ENCODE data around the gene DARS2.
A peak's percentile ranks its signal among the peaks of the same experiment; 100 is the strongest.

DARS2 gene

DNA sequence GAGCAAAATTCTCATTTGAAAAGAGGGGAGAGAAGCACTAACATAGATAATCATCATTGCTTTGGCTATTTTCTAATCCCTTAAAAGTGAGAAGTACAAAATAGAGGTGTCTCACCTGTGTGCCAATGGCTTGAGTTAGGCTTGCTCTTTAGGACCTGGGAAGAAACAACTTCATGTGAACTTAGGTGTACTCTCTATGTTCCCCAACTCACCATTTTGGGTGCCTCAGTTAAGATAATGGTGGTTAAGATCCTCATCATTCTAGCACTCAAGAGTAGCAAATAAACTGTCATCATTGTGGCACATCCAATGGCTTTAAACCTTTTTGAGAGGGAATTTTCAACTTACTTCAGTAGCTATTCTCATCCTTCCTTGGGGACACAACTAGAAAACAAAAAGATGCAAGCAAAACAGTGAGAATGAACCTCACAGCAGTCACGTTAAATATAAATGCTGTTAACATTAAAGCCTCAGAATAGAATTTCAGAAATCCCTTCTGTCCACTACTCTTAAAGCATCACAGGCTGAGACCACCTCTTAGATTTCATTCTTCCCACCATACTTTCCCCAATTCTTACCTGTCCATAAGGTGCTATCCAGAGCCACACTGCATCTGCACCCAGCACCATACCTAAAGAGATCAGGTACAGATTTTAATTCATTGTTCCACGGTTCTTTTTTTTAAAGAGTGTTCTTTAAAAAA is 42.1 kb downstream of the DARS2 start:
- TF ChIP-seq, protein P1, sequence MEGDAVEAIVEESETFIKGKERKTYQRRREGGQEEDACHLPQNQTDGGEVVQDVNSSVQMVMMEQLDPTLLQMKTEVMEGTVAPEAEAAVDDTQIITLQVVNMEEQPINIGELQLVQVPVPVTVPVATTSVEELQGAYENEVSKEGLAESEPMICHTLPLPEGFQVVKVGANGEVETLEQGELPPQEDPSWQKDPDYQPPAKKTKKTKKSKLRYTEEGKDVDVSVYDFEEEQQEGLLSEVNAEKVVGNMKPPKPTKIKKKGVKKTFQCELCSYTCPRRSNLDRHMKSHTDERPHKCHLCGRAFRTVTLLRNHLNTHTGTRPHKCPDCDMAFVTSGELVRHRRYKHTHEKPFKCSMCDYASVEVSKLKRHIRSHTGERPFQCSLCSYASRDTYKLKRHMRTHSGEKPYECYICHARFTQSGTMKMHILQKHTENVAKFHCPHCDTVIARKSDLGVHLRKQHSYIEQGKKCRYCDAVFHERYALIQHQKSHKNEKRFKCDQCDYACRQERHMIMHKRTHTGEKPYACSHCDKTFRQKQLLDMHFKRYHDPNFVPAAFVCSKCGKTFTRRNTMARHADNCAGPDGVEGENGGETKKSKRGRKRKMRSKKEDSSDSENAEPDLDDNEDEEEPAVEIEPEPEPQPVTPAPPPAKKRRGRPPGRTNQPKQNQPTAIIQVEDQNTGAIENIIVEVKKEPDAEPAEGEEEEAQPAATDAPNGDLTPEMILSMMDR (IDR thresholded peaks at IDR 0.05; ENCODE audit: low read length, missing control alignments) = no peak
- H3K4me3 ChIP-seq (replicated peaks; ENCODE audit: low read depth, low read length) = peak overlapping the region; percentile 96
- no peak for DNase-seq (ENCODE audit: low read depth)

DNA sequence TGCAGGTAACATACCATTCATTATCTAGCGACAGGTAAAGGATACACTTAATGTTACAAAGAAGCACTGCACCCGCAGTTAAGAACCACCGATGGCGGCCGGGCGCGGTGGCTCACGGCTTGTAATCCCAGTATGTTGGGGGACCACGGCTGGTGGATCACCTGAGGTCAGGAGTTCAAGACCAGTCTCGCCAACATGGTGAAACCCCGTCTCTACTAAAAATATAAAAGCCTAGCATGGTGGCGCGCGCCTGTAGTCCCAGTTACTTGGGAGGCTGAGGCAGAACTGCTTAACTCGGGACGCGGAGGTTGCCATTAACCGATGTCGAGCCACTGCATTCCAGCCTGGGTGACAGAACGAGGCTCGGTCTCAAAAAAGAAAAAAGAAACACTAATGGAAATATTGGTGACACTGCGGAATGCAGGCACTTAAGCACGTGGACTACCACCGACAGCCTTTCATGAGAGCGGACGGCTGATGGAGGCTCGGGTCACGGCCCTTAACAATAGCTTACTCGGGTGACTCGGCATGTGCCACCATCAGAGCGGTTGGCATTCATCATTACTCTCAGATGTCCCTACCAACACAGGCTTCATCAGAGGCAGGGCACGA is 42.8 kb downstream of the DARS2 start:
- H3K4me3 ChIP-seq (replicated peaks; ENCODE audit: low read depth, low read length) = peak overlapping the region; percentile 96
- DNase-seq (ENCODE audit: low read depth) = no peak
- TF ChIP-seq, protein P1 (IDR thresholded peaks at IDR 0.05; ENCODE audit: low read length, missing control alignments) = no peak

DNA sequence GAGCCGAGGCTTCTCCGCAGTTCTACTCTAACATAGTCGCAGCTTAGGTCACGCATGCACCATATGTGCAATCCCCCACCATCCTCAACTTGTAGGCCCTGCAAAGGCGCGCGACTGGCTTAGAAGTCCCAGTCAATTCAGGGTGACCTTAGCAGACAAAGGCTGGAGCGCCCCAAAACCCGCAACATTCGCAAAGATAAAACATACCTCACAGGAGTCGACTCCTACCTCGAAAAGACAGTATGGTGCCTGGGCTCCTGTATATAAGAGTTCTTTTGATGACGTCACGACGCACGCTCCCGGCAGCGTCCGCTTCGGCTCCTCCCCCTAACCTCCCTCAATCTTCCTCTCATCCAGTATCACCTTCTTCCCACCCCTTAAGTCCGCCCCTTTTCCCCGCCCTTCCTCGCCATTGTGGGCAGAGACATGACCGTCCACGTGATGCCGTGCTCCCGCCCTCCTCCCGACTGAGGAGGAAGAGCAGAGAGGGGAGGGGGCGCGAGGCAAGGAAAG is 43.3 kb downstream of the DARS2 start, which contains the start of gene GAS5:
TSS of gene GAS5 (minus strand) at position 237 of the 513 bp plus-strand sequence.
- DNase-seq (ENCODE audit: low read depth) = peak; percentile 100
- H3K4me3 ChIP-seq (replicated peaks; ENCODE audit: low read depth, low read length) = peak within 1 kb of the TSS; percentile 96

DNA sequence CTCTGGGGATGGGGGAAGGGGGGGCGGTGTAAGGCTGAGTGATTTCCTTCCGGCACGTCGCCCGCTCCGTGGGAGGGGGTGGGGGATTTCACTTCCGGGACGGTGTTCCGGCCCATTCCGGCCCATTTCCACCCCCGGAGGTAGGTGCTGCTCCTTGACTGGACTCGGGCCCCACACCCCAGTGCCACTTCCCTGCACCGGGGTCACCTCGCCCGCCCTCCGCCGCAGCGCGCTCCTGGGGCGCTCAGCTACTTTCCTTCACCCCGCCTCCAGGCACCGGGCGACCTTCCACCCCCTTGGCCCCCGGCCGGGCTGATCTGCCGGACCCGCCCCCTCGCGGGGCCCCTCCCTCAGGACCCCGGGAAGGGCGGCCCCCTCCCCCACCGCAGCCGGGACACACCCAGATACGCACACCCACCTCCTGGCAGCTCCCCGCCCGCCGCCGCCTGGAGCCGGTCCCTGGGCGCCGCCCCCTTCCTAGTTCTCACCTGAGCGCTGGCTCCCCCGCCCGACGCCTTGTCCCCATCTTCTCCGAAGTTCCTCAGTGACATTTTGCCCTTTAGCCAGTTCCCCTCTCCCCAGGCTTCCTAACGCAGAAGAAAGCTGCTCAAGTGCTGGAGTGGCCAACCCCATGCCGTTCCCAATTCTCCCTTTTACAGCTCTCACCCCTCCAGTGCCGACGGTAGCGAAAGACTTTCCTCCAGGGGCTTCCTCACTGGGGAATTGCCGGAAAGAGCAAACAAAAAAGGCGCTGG is 44.0 kb downstream of the DARS2 start, which contains the start of gene ZBTB37:
TSS of gene ZBTB37 (plus strand) at position 115 of the 755 bp plus-strand sequence. CDS start 1,846 bp downstream, outside the sequence.
- TF ChIP-seq, protein P1 (IDR thresholded peaks at IDR 0.05; ENCODE audit: low read length, missing control alignments) = no peak
- peak within 1 kb of the TSS; percentile 96 for H3K4me3 ChIP-seq (replicated peaks; ENCODE audit: low read depth, low read length)
- peak; percentile 36 for DNase-seq (ENCODE audit: low read depth)

More for the DNA sequence above, 43.3 kb downstream of the DARS2 start, which contains the start of gene GAS5:
- TF ChIP-seq, protein P1 (IDR thresholded peaks at IDR 0.05; ENCODE audit: low read length, missing control alignments) = no peak

DNA sequence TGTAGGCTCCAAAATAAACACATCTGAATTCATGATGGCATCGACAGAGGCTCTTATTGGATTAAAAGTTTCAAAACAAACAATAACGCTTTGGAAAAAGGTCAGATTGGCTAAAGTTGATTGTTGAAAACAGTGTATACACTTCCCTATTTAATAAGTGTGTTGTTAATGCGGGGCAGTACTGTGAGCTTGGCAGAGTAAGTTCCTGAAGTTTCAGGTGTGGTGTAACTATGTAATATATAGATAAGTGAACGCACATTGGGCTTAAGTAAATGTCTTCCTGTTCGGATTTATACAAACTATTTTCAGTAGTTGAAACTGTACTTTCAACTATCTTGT is 44.5 kb downstream of the DARS2 start:
- peak overlapping the region; percentile 96 for H3K4me3 ChIP-seq (replicated peaks; ENCODE audit: low read depth, low read length)
- no peak for DNase-seq (ENCODE audit: low read depth)
- TF ChIP-seq, protein P1 (IDR thresholded peaks at IDR 0.05; ENCODE audit: low read length, missing control alignments) = no peak

DNA sequence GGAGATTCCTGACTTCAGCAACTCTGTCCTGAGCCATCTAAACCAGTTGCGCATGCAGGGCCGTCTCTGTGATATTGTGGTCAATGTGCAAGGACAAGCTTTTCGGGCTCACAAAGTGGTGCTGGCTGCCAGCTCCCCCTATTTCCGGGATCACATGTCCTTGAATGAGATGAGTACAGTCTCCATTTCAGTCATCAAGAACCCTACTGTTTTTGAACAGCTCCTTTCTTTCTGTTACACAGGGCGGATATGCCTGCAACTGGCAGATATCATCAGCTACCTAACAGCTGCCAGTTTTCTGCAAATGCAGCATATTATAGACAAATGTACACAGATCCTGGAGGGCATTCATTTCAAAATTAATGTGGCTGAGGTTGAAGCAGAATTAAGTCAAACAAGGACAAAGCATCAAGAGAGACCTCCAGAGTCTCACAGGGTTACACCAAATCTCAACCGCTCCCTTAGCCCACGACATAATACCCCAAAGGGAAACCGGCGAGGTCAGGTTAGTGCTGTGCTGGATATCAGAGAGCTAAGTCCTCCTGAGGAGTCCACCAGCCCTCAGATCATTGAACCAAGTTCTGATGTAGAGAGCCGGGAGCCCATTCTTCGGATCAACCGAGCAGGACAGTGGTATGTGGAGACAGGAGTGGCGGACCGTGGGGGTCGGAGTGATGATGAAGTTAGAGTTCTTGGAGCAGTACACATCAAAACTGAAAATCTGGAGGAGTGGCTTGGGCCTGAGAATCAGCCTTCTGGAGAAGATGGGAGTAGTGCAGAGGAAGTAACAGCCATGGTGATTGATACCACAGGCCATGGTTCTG is 46.0 kb downstream of the DARS2 start:
- H3K4me3 ChIP-seq (replicated peaks; ENCODE audit: low read depth, low read length) = no peak overlapping the region
- TF ChIP-seq, protein P1 (IDR thresholded peaks at IDR 0.05; ENCODE audit: low read length, missing control alignments) = no peak
- DNase-seq (ENCODE audit: low read depth) = no peak
